ENCODE measurements around the gene TBXAS1. TPM values are rescaled to one million over a fixed set of nuclear protein-coding genes. Genes with fewer than 3 reads are reported as not detected.

Gene TBXAS1
- total RNA-seq, 1 donor from 2014 or later: 0.26 TPM

DNA sequence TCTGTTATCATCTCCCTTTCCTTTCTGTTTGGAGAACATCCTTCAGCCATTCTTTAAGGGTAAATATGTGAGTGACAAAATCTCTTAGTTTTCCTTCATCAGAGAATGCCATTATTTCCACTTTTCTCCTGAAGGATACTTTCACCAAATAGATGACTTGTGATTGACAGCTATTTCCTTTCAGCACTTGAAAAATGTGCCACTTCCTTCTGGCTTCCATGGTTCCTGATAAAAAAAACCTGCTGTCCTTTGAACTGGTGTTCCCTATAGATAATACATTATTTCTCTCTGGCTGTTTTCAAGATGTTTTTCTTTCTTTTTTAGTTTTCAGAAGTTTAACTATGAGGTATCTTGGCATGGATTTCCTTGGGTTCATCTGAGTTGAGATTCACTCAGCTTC, 79.7 kb downstream of the TBXAS1 start:
- no peak overlapping the region for H3K4me3 ChIP-seq (ENCODE audit: low read depth, low read length)
- TF ChIP-seq, protein P1, sequence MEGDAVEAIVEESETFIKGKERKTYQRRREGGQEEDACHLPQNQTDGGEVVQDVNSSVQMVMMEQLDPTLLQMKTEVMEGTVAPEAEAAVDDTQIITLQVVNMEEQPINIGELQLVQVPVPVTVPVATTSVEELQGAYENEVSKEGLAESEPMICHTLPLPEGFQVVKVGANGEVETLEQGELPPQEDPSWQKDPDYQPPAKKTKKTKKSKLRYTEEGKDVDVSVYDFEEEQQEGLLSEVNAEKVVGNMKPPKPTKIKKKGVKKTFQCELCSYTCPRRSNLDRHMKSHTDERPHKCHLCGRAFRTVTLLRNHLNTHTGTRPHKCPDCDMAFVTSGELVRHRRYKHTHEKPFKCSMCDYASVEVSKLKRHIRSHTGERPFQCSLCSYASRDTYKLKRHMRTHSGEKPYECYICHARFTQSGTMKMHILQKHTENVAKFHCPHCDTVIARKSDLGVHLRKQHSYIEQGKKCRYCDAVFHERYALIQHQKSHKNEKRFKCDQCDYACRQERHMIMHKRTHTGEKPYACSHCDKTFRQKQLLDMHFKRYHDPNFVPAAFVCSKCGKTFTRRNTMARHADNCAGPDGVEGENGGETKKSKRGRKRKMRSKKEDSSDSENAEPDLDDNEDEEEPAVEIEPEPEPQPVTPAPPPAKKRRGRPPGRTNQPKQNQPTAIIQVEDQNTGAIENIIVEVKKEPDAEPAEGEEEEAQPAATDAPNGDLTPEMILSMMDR (IDR thresholded peaks at IDR 0.05; ENCODE audit: insufficient read depth, low read length, severe bottlenecking): no peak
- no peaks in the 10 kb centered on the region for H3K36me3 ChIP-seq (ENCODE audit: control insufficient read depth, insufficient read depth, low read length)
- DNase-seq (ENCODE audit: low read depth) (no peak), FAIRE-seq (no peak)
- H3K27me3 ChIP-seq (ENCODE audit: control insufficient read depth, insufficient read depth, low read length): no peaks in the 10 kb centered on the region

DNA sequence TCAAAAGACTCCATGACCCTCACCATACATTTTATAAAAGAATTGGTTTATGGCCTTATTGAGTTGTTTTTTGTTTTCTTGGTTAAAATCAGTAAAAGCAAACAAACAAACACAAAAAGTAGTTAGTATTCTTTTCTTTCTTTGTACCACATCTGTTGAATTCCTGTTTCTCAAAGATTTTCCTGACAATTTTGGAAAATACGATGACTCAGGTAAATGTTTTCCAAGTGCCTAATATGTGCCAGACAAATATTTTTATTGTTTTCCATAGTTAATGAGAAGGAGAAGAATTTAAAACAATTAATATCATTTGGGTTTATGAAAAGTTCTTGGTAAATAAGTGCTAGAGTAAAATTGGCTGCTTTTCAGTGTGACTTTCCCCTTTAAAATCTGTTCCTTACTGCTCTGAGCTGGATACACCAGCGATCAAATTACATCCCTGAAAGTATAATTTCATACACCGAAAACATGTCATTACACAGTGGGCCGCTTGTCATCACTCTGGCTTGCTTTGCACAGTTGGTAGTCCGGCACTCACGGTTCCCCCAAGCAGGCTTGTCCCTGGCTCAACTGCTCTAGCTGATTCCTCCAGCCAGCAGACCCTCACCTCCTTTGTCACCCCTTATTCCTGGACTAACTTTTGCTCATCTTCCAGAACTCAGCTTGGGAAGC, 80.5 kb downstream of the TBXAS1 start:
- FAIRE-seq (no peak), DNase-seq (ENCODE audit: low read depth) (peak; percentile 52)
- Histone ChIP-seq H3K4me3 (ENCODE audit: low read depth, low read length) (no peak overlapping the region), H3K36me3 (ENCODE audit: control insufficient read depth, insufficient read depth, low read length) (no peaks in the 10 kb centered on the region), H3K27me3 (ENCODE audit: control insufficient read depth, insufficient read depth, low read length) (no peaks in the 10 kb centered on the region)
- TF ChIP-seq, protein P1 (IDR thresholded peaks at IDR 0.05; ENCODE audit: insufficient read depth, low read length, severe bottlenecking): no peak

DNA sequence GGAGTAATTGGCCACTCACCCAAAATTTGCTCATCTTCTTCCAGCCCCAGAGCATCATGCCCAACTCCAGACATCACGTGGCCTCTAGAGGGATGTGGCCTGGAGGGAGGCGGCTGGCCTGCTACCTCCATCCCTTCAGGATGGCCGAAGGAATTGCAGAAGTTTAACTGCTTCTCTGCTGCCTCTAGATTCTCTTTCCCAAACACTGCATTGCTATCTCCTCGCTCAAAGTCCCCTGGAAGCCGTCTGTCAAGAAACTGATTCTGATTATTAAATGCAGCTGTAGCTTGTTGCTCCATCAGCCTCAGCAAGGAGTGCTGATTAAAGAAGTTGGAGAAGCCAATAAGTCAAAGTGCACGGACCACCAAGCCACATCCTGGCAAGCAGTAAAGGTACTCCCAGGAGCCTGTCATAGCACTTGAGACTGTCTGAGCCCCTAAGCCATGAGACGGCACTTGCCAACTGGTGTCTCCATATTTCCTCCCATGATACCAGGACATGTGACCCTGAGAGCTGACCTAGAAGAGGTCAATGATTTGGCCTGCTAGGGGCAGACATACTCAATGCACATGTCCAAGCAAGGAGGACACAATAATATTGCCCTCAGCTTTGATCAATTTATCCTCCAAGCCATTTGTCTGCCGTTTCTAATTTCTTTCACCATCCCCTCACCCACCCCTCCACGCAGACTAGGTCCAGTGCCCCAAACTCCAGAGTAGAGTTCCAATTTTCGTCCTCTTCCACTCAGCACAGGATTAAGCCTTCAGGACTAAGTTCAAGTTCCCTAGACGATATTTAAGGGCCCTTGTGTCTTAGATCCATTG, 84.2 kb downstream of the TBXAS1 start:
- no peaks in the 10 kb centered on the region for H3K27me3 ChIP-seq (ENCODE audit: control insufficient read depth, insufficient read depth, low read length)
- TF ChIP-seq, protein P1 (IDR thresholded peaks at IDR 0.05; ENCODE audit: insufficient read depth, low read length, severe bottlenecking): no peak
- H3K36me3 ChIP-seq (ENCODE audit: control insufficient read depth, insufficient read depth, low read length): no peaks in the 10 kb centered on the region
- FAIRE-seq (no peak), DNase-seq (ENCODE audit: low read depth) (no peak)
- no peak overlapping the region for H3K4me3 ChIP-seq (ENCODE audit: low read depth, low read length)

DNA sequence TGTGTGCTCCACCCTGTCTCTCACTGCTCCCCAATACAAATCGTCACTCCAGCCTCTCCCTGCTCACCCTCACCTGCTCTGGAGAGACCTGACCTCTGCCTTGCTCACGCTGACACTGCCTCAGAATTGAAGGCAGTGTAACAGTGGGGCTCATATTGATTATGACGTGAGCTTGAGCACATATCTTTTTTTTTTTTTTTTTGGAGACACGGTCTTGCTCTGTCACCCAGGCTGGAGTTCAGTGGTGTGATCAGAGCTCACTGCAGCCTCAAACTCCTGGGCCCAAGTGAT, 84.7 kb downstream of the TBXAS1 start:
- DNase-seq (ENCODE audit: low read depth) (no peak), FAIRE-seq (no peak)
- no peak overlapping the region for H3K4me3 ChIP-seq (ENCODE audit: low read depth, low read length)
- TF ChIP-seq, protein P1 (IDR thresholded peaks at IDR 0.05; ENCODE audit: insufficient read depth, low read length, severe bottlenecking): no peak
- no peaks in the 10 kb centered on the region for H3K27me3 ChIP-seq (ENCODE audit: control insufficient read depth, insufficient read depth, low read length)
- no peaks in the 10 kb centered on the region for H3K36me3 ChIP-seq (ENCODE audit: control insufficient read depth, insufficient read depth, low read length)

GRCh38 chr7:139914306-139915267, 85.5 kb downstream of the TBXAS1 start:
- Histone ChIP-seq H3K36me3 (ENCODE audit: control insufficient read depth, insufficient read depth, low read length) (no peaks in the 10 kb centered on the region), H3K27me3 (ENCODE audit: control insufficient read depth, insufficient read depth, low read length) (no peaks in the 10 kb centered on the region), H3K4me3 (ENCODE audit: low read depth, low read length) (no peak overlapping the region)
- FAIRE-seq: no peak
- peak; percentile 8 for DNase-seq (ENCODE audit: low read depth)
- TF ChIP-seq, protein P1 (IDR thresholded peaks at IDR 0.05; ENCODE audit: insufficient read depth, low read length, severe bottlenecking): no peak

Data from bronchial epithelial cell (primary cell).